Sigmoid colon (tissue), 7 donors: ENCODE measurements around the gene EML4. TPM values are rescaled to one million over a fixed set of nuclear protein-coding genes. Genes with fewer than 3 reads are reported as not detected.
A peak's percentile ranks its signal among the peaks of the same experiment; 100 is the strongest.

Source experiments
- DNase-seq: peaks from one replicate; pipeline ENCODE4 v3.0.0-alpha.2; 2019
- H3K27ac ChIP-seq, 4 donors: fragments of 200-600 bp; sonication (generic); one replicate each; pipeline ENCODE4 v1.5.1; 2016 to 2019; ENCODE audit warnings: mild to moderate bottlenecking in 1 of 4
- H3K27me3 ChIP-seq, 3 donors: fragments of 200-600 bp; sonication (generic); one replicate each; pipeline ENCODE4 v1.5.1; 2019; ENCODE audit warnings: mild to moderate bottlenecking in 1 of 3
- H3K36me3 ChIP-seq, 4 donors: fragments of 200-600 bp; sonication (generic); one replicate each; pipeline ENCODE4 v1.5.1; 2016 to 2019
- H3K4me1 ChIP-seq, 4 donors: fragments of 200-600 bp; sonication (generic); one replicate each; pipeline ENCODE4 v1.5.1; 2017 to 2019
- H3K4me3 ChIP-seq, 4 donors: fragments of 200-600 bp; sonication (generic); one replicate each; pipeline ENCODE4 v1.5.1; 2017 to 2019; ENCODE audit warnings: mild to moderate bottlenecking in 2 of 4, moderate library complexity in 1 of 4
- H3K9me3 ChIP-seq, 4 donors: fragments of 200-600 bp in 3 of 4; sonication (generic) in 3 of 4; one replicate each; pipeline versions ENCODE4 v1.5.1 to v1.6.1; 2013 to 2019
- CTCF ChIP-seq, 4 experiments: fragments of 450-650 bp in 3 of 4; fragments of 200-600 bp in 1 of 4; IDR thresholded peaks; one replicate each; pipeline ENCODE4 v1.5.1; 2016 to 2019; ENCODE audit warnings: antibody characterized with exemption in 4 of 4, mild to moderate bottlenecking in 3 of 4, moderate library complexity in 2 of 4
- EP300 ChIP-seq, 4 donors: sonication (generic); formaldehyde crosslinking; IDR thresholded peaks; one replicate each; pipeline ENCODE4 v1.6.1; 2017; ENCODE audit warnings: antibody characterized with exemption in 4 of 4
- POLR2A ChIP-seq, 2 donors: fragments of 450-650 bp; IDR thresholded peaks; one replicate each; pipeline ENCODE4 v1.6.1; 2016; ENCODE audit warnings: antibody characterized with exemption in 2 of 2, mild to moderate bottlenecking in 2 of 2, moderate library complexity in 2 of 2
- POLR2AphosphoS5 ChIP-seq, 4 donors: sonication (generic); formaldehyde crosslinking; IDR thresholded peaks; one replicate each; pipeline ENCODE4 v1.6.1; 2017; ENCODE audit warnings: antibody characterized with exemption in 4 of 4
- WGBS, 2 donors: extraction: QIAGEN DNeasy Blood & Tissue Kit; methylation state at CpG; one replicate each; pipeline ENCODE4 v1.1.7; 2013; 5-methylcytosine and 5-hydroxymethylcytosine counted together
- intact Hi-C: fragments of 100-400 bp; cut with DNase I; formaldehyde crosslinking; loops from one replicate; pipeline ENCODE4 v1.15.1; 2023
- polyA plus RNA-seq, 3 donors: library from polyadenylated mRNA; stranded (reverse); fragments of 200-250 nt; gene quantifications; one replicate each; pipeline ENCODE4 v1.2.3, GENCODE V29; 2013
- total RNA-seq, 4 donors: library from RNA; depleted of rRNA; stranded (reverse); fragments of >200 nt; gene quantifications; one replicate each; pipeline ENCODE4 v1.1.0, GENCODE V29; 2016
- donor health status: healthy with polysubstance abuse.
- donor health status: Bipolar disorder and iron deficiency.
- donor health status: healthy.

Gene EML4
- total and polyA plus RNA-seq, 7 donors = 16.1 to 27.8 (median 17.8) TPM

- no peaks in the 10 kb centered on the region for H3K9me3 ChIP-seq
- no peak overlapping the region for H3K27ac ChIP-seq
- 84 to 92% methylated on average over 23 of the region's 23 CpGs for WGBS, 2 donors
- TF ChIP-seq POLR2AphosphoS5 (IDR thresholded peaks at IDR 0.05) = no peak
- no peak for TF ChIP-seq EP300 (IDR thresholded peaks at IDR 0.05)
- TF ChIP-seq POLR2A (IDR thresholded peaks at IDR 0.05) = no peak
- no peak for TF ChIP-seq CTCF (IDR thresholded peaks at IDR 0.05)
- no peaks in the 10 kb centered on the region for H3K27me3 ChIP-seq
- peaks cover 0 to 35% (median 9%) of the 10 kb centered on the region in 4 donors for H3K36me3 ChIP-seq
- peaks cover 0 to 15% (median 14%) of the 10 kb centered on the region in 4 donors for H3K4me1 ChIP-seq
- H3K4me3 ChIP-seq = no peak overlapping the region
- no peak for DNase-seq
- intact Hi-C loops = no loop called here
These were observed 171.1 kb downstream of the EML4 start for GRCh38 chr2:42340045-42340937.

- Histone ChIP-seq H3K4me3 (no peak overlapping the region), H3K9me3 (no peaks in the 10 kb centered on the region), H3K27ac (no peak overlapping the region), H3K4me1 (peaks cover 0 to 20% (median 19%) of the 10 kb centered on the region in 4 donors), H3K36me3 (peaks cover 0 to 35% (median 6%) of the 10 kb centered on the region in 4 donors), H3K27me3 (no peaks in the 10 kb centered on the region)
- TF ChIP-seq POLR2AphosphoS5 (IDR thresholded peaks at IDR 0.05) = no peak
- TF ChIP-seq EP300 (IDR thresholded peaks at IDR 0.05) = no peak
- no peak for TF ChIP-seq POLR2A (IDR thresholded peaks at IDR 0.05)
- TF ChIP-seq CTCF (IDR thresholded peaks at IDR 0.05) = no peak
- 90 to 93% methylated on average over 10 of the region's 10 CpGs for WGBS, 2 donors
- no peak for DNase-seq
- intact Hi-C loops = no loop called here
These were observed 171.9 kb downstream of the EML4 start for GRCh38 chr2:42340938-42341636.

GRCh38 chr2:42342061-42342794 lies 173.1 kb downstream of the EML4 start:
- TF ChIP-seq POLR2A (IDR thresholded peaks at IDR 0.05) = no peak
- TF ChIP-seq CTCF (IDR thresholded peaks at IDR 0.05) = no peak
- no peak for TF ChIP-seq POLR2AphosphoS5 (IDR thresholded peaks at IDR 0.05)
- TF ChIP-seq EP300 (IDR thresholded peaks at IDR 0.05) = no peak
- Histone ChIP-seq H3K36me3 (peaks cover 0 to 33% (median 6%) of the 10 kb centered on the region in 4 donors), H3K4me1 (peaks cover 0 to 23% (median 21%) of the 10 kb centered on the region in 4 donors), H3K4me3 (no peak overlapping the region), H3K27ac (peak overlapping the region in 3 of 4 donors; percentile 12 to 20 (median 17)), H3K9me3 (no peaks in the 10 kb centered on the region), H3K27me3 (no peaks in the 10 kb centered on the region)
- intact Hi-C loops = no loop called here
- DNase-seq = peak; percentile 81
- WGBS, 2 donors = 79 to 84% methylated on average over 8 of the region's 8 CpGs

- no peak for DNase-seq
- intact Hi-C loops = no loop called here
- no peaks in the 10 kb centered on the region for H3K27me3 ChIP-seq
- H3K4me1 ChIP-seq = peaks cover 0 to 23% (median 21%) of the 10 kb centered on the region in 4 donors
- peaks cover 0 to 33% (median 6%) of the 10 kb centered on the region in 4 donors for H3K36me3 ChIP-seq
- TF ChIP-seq POLR2A (IDR thresholded peaks at IDR 0.05) (no peak), EP300 (IDR thresholded peaks at IDR 0.05) (no peak), POLR2AphosphoS5 (IDR thresholded peaks at IDR 0.05) (no peak), CTCF (IDR thresholded peaks at IDR 0.05) (no peak)
- peak overlapping the region in 3 of 4 donors; percentile 12 to 28 (median 17) for H3K27ac ChIP-seq
- no peak overlapping the region for H3K4me3 ChIP-seq
- H3K9me3 ChIP-seq = no peaks in the 10 kb centered on the region
- 84 to 91% methylated on average over 11 of the region's 11 CpGs for WGBS, 2 donors
These were observed 173.7 kb downstream of the EML4 start for GRCh38 chr2:42342795-42343241.
